ENCODE results near the gene DDX27.
A peak's percentile ranks its signal among the peaks of the same experiment; 100 is the strongest.

DDX27 gene

DNA sequence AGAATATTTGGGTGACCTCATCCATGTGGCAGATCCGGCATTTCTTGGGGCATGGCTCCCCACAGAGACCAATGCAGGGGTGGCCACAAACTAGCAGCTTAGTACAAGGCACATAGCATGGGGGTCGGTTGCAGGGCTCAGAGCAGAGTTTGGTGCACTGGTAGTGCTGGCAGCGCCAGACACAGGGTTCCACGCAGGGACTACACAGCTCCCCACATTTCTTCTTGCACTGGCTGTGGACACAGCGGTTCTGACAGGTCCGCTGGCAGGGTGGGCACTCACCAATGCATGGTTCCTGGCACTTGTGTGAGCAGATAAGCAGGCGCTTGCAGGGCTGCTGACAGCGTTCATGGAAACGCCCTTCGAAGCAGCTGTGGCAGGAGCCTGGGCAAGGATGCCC is 29.1 kb downstream of the DDX27 start:
- no peak for DNase-seq

DNA sequence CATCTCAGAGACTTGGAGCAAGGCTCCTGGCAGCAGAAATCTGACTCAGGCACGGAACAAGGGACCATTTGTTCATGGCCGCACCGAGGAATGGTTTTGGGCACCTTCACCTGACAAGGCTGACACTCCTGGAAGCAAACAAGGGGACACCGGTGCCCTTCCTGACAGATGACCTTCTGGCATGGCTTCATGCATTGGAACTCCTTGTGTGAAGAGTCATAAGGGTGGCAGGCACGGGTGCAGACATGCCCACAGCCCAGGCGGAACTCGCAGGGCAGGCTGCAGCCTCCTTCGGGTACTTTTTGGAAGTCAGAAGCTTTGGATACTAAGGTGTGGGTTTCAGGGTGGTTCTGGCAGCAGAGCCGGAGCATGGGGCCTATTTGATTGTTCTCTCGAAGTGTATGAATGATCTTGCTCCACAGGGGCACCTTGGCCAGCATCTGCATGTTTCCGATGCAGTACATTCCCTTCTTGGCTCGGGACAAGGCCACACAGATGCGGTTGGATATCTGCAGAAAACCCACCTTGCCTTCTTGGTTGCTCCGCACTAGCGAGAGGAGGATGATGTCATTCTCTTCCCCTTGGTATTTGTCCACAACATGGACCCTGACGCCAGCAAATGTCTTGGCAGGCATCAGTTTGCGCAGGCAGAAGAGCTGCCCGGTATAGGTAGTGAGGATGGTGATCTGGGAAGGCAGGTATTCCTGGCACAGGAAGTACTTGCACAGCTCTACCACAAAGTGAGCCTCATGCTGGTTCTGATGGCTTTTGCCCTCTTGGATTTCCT is 29.9 kb downstream of the DDX27 start:
- no peak for DNase-seq

GRCh38 chr20:49252556-49253350 is 33.5 kb downstream of the DDX27 start:
- DNase-seq, result no peak

- no peak for DNase-seq
Measured at GRCh38 chr20:49256261-49256660, 37.0 kb downstream of the DDX27 start.

GRCh38 chr20:49259284-49259683 is 40.1 kb downstream of the DDX27 start:
- no peak for DNase-seq

DNA sequence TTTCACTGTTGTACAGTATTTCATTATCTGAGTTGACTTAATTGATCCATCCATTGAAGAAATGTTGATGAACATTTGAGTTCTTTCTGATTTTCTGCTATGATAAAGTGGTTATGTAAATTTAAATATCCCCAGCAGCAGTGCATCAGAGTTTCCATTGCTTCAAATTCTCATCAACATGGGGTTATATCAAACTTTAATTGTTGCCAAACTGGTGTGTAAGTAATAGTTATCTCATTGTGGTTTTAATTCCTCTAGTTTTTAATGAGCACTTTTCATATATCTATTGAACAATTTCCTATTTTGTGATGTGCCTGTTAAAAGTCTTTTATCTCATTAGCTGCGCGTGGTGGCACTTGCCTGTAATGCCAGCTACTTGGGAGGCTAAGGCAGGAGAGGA is 40.6 kb downstream of the DDX27 start:
- DNase-seq, result no peak

GRCh38 chr20:49260218-49260617 is 41.0 kb downstream of the DDX27 start:
- no peak for DNase-seq

GRCh38 chr20:49261173-49261572 is 42.0 kb downstream of the DDX27 start:
- DNase-seq, result no peak

DNA sequence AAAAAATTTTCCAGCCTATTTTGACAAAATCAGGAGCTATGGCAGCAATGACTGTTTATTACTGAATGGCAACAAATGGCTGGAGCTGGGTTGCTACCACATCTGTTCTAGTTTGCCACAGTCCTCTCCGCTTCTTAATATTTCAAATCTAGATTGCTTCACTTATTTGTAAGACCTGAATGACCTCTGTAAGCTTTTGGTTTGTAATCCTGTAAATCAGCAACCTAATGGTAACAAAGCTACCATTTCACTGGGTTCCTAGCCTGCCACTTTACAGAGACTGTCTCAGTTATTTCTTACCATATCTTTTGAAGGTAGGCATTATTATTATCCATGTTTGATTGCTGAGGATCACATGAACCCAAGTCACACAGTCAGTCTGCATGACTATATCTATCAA is 43.2 kb downstream of the DDX27 start:
- DNase-seq, result no peak

DNA sequence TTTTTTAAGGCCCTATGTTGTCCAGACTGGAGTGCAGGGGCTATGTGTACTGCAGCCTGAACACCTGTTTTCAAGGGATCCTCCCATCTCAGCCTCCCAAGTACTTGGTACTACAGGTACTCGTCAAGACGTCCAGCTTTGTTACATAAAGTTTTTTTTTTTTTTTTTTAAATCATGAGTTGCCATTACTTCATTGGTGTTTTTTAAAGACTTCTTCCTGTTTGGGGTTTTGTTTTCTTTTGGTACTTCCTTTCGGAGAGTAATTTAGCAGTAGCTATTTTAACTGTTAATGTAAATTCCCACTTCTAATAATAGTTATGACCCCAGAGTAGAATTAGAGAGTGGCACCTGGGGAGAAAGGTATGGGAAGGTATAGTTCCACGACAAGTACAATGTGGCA is 48.1 kb downstream of the DDX27 start:
- peak in 1 of 2 donors; percentile 57 for DNase-seq

- DNase-seq, result no peak
Measured at GRCh38 chr20:49268600-49269365, 49.6 kb downstream of the DDX27 start.

- DNase-seq, result no peak
Measured at GRCh38 chr20:49270177-49270576, 51.0 kb downstream of the DDX27 start.

DNA sequence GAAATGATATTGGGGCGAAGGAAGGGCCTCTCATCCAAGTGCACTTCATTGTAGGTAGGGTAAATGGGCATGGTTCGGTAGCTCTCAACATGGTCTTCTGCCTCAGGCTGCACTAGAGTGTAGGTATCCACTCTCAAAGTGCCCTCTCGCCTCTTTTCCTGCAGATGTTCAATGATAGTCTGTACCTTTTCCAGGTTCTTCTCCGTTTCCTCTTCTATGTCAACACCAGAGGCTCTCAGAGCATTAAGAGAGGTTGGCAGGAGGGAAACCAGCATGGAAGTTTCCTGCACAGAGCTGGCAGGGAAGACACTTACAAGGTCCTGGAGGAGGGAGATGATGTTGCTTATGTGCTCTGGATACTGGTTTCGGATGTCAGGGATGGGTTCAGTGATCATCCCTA is 51.5 kb downstream of the DDX27 start:
- no peak for DNase-seq

DNA sequence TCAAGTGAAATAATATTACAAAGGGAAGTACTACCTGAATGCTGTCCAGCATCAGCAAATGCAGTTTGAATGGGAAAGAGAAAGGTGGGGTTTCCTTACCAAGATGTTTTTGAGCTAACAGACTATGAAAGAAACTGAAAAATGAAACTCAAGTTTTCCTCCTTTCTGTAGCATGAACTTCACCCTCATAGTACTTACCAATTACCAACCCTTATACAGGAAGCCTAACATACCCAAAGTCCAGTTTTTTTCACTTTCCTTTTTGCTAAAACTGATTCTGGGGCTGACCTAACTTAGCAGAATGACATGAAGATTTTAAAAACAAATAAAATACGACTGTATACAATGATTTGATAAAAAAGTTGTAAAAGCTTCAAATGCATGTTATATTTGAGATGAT is 53.4 kb downstream of the DDX27 start:
- no peak for DNase-seq

DNA sequence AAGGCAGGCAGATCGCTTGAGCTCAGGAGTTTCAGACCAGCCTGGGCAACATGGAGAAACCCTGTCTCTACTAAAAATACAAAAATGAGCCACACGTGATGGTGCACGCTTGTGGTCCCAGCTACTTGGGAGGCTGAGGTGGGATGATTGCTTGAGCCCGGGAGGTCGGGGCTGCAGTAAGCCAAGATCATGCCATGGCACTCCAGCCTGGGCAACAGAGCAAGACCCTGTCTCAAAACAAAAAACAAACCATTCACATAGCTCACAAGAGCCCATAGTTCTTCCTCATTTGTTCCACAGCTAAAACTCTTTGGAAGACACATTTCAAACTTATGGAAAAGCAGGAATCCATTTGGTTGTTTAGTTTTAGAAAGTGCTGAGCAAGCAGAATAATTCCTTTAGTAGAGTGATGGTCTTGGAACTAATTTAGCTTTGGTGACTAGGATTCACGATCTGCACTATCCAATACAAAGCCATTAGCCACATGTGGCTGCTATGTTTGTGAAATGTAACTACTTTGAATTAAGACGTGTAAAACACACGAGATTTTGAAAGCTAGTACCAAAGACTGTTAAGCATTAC is 54.6 kb downstream of the DDX27 start:
- DNase-seq, result no peak

DNA sequence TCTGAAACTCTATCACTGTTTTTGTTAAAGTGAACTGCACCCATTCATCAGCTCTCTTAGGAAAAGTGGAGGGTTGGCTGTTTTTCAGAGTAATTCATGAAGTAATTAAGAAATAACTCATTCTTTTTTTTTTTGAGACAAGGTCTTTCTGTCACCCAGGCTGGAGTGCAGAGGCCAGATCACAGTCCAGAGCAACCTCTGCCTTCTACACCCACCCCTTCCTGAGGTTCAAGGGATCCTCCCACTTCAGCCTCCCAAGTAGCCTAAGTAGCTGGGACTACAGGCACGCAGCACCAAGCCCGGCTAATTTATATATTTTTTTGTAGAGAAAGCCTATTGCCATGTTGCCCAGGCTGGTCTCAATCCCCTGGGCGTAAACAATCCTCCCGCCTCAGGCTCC is 56.0 kb downstream of the DDX27 start:
- peak; percentile 11 to 66 for DNase-seq

- DNase-seq, result no peak
Measured at GRCh38 chr20:49275636-49276035, 56.4 kb downstream of the DDX27 start.

- DNase-seq, result peak; percentile 76 to 83
Measured at GRCh38 chr20:49276161-49276960, 57.1 kb downstream of the DDX27 start.

DNA sequence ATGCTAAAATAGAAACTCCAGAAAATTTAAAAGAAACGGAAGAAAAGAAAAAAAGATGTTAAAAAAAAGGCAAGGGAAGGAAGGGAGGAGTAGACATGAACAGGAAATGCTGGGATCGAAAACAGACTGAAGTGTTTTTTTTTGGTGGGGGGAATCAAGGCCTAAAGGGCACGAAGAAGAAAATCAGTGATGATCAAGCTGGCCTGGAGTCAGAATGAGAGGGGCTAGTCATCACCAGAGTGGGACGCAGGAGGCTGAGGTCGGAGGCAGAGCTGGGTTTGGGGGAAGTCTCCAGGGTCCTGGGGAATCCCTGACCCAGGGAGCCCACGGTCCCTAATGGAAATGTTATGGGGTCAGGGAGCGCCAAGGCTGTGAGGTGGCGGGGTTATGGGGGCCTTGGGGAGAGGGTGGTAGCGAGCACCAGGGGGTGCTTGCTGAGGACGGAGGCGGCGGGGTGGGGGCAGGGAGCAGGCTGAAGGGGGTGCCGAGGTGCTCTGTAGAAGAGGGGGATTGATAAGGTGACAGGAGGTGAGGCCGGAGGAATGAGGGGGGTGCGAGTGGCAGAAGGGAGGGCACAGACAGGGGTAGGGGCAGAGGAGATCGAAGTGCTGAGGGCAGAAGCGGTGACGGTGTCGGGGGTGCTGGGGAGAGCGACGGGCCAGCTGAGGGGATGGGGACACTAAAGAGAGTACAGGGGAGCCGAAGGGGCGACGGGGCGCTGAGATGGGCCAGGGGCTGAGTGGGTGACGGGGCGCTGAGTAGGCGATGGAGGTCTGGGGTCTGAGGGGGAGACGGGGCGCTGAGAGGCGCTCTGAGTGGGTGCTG is 58.0 kb downstream of the DDX27 start:
- DNase-seq, result peak in 1 of 2 donors; percentile 29

- DNase-seq, result no peak
Measured at GRCh38 chr20:49277786-49278035, 58.5 kb downstream of the DDX27 start.

- DNase-seq, result peak; percentile 99
Measured at GRCh38 chr20:49278036-49278817, 59.0 kb downstream of the DDX27 start, which contains the start of gene ZNFX1. TSS of gene ZNFX1 (minus strand) at chr20:49278057. CDS start at chr20:49275839, 2,218 bp downstream.

All from inflammatory macrophage (primary cell).